Naive thymus-derived CD4-positive, alpha-beta T cell (primary cell): ENCODE results near the gene JMJD7. TPM values are rescaled to one million over a fixed set of nuclear protein-coding genes. Genes with fewer than 3 reads are reported as not detected.
A peak's percentile ranks its signal among the peaks of the same experiment; 100 is the strongest.

Experiments used
- ATAC-seq: fragments of 150-1000 bp; cut with Tn5 transposase; 2 replicates; pipeline ENCODE4 v1.10.0; 2021; ENCODE audit warnings: mild to moderate bottlenecking, moderate library complexity
- CTCF ChIA-PET: fragments of 350-600 bp; sonication (Branson Sonifier 250); formaldehyde crosslinking; loops from one replicate; lab custom pipeline; 2021; ENCODE audit warnings: antibody characterized with exemption; lab: Charles Lee
- POLR2A ChIA-PET: fragments of 350-600 bp; sonication (Branson Sonifier 250); formaldehyde crosslinking; loops from one replicate; lab custom pipeline; 2021; ENCODE audit warnings: antibody characterized with exemption, inconsistent platforms; lab: Charles Lee
- DNase-seq, 9 donors: peaks; one replicate each; pipeline versions ENCODE4 v3.0.0 to v3.0.0-alpha.2; 2020 to 2022; ENCODE audit warnings: mixed read lengths in 1 of 9
- H3K27ac ChIP-seq: one replicate; pipeline ENCODE4 v1.7.0; 2013; ENCODE audit warnings: mild to moderate bottlenecking, low read depth, low read length, moderate library complexity
- H3K27me3 ChIP-seq, 2 donors: one replicate each; pipeline ENCODE4 v1.7.0; 2013; ENCODE audit warnings: low read length in 2 of 2, mild to moderate bottlenecking in 2 of 2, moderate library complexity in 2 of 2; ENCODE audit not compliant: control insufficient read depth in 2 of 2, insufficient read depth in 2 of 2
- H3K36me3 ChIP-seq, 3 experiments: 1 replicate in 2 of 3; 2 replicates in 1 of 3; pipeline ENCODE4 v1.7.0; 2013; ENCODE audit warnings: low read length in 3 of 3, mild to moderate bottlenecking in 3 of 3, moderate library complexity in 1 of 3; ENCODE audit not compliant: insufficient read depth in 3 of 3, control insufficient read depth in 2 of 3
- H3K4me1 ChIP-seq, 2 donors: one replicate each; pipeline ENCODE4 v1.7.0; 2013; ENCODE audit warnings: low read length in 2 of 2, mild to moderate bottlenecking in 2 of 2, moderate library complexity in 1 of 2; ENCODE audit not compliant: control insufficient read depth in 2 of 2, insufficient read depth in 2 of 2
- H3K4me3 ChIP-seq: 2 replicates; pipeline ENCODE4 v1.7.0; 2013; ENCODE audit warnings: mild to moderate bottlenecking, low read length
- H3K9me3 ChIP-seq, 3 experiments: 1 replicate in 2 of 3; 2 replicates in 1 of 3; pipeline ENCODE4 v1.7.0; 2013; ENCODE audit warnings: low read length in 3 of 3; ENCODE audit not compliant: control insufficient read depth in 2 of 3
- H3K27ac Mint-ChIP-seq, 9 donors: one replicate each; pipeline ENCODE4 v1.8.0; 2020 to 2022; ENCODE audit warnings: mixed read lengths in 9 of 9, mild to moderate bottlenecking in 8 of 9, moderate library complexity in 5 of 9, inconsistent platforms in 2 of 9
- H3K27me3 Mint-ChIP-seq, 5 donors: one replicate each; pipeline ENCODE4 v1.8.0; 2021 to 2022; ENCODE audit warnings: mixed read lengths in 5 of 5, mild to moderate bottlenecking in 1 of 5
- H3K36me3 Mint-ChIP-seq, 5 donors: one replicate each; pipeline ENCODE4 v1.8.0; 2020 to 2022; ENCODE audit warnings: mixed read lengths in 5 of 5, mild to moderate bottlenecking in 3 of 5, inconsistent platforms in 1 of 5
- H3K4me1 Mint-ChIP-seq, 7 donors: one replicate each; pipeline ENCODE4 v1.8.0; 2020 to 2022; ENCODE audit warnings: mixed read lengths in 7 of 7, mild to moderate bottlenecking in 3 of 7, inconsistent platforms in 1 of 7
- H3K4me3 Mint-ChIP-seq, 10 donors: one replicate each; pipeline ENCODE4 v1.8.0; 2020 to 2022; ENCODE audit warnings: mild to moderate bottlenecking in 10 of 10, mixed read lengths in 10 of 10, moderate library complexity in 6 of 10, inconsistent platforms in 2 of 10
- H3K9me3 Mint-ChIP-seq, 11 donors: one replicate each; pipeline ENCODE4 v1.8.0; 2020 to 2022; ENCODE audit warnings: mixed read lengths in 11 of 11, mild to moderate bottlenecking in 4 of 11, inconsistent platforms in 1 of 11, moderate library complexity in 1 of 11
- intact Hi-C, 2 donors: fragments of 100-400 bp; cut with micrococcal nuclease; formaldehyde crosslinking; loops; one replicate each; pipeline ENCODE4 v1.15.1; 2023
- polyA plus RNA-seq, 2 donors: library from polyadenylated mRNA; unstranded; fragments of 300-500 nt; fragmentation: Illumina TruSeq; gene quantifications; one replicate each; pipeline ENCODE4 v1.2.3, GENCODE V29; 2021
- total RNA-seq, 6 experiments: library from RNA in 5 of 6; stranded (reverse) in 5 of 6; gene quantifications; 1 replicate in 5 of 6; 2 replicates in 1 of 6; pipeline ENCODE4 v1.2.3 and lab custom pipeline; 2021 to 2026

JMJD7 gene
- total and polyA plus RNA-seq, 7 experiments from 2014 or later = 22.4 to 83.7 (median 36.4) TPM

GRCh38 chr15:41797201-41797944, 30.5 kb upstream of the JMJD7 start:
- Mint-ChIP-seq H3K36me3 (peaks cover 0 to 21% (median 9%) of the 10 kb centered on the region in 5 donors), H3K9me3 (no peaks in the 10 kb centered on the region), H3K27me3 (no peaks in the 10 kb centered on the region), H3K4me3 (no peak overlapping the region), H3K4me1 (peaks cover 19 to 41% (median 29%) of the 10 kb centered on the region in 7 donors), H3K27ac (peak overlapping the region in 2 of 9 donors; percentile 34 to 42)
- no peaks in the 10 kb centered on the region for H3K9me3 ChIP-seq
- intact Hi-C loops = no loop called here
- CTCF ChIA-PET = interaction anchor here (0.5 to 0.7 kb wide), 2 partner anchors 12 to 18 kb away, joined by 3 to 6 read pairs; no protein-coding TSS in a partner anchor
- H3K4me3 ChIP-seq = no peak overlapping the region
- ATAC-seq (no peak), DNase-seq (no peak)
- POLR2A ChIA-PET = interaction anchor here (1.1 kb wide), 1 partner anchor 23 kb away, joined by 5 read pairs; the partner anchor contains the start of gene MAPKBP1
- H3K4me1 ChIP-seq = no peaks in the 10 kb centered on the region
- H3K27me3 ChIP-seq = no peaks in the 10 kb centered on the region
- H3K27ac ChIP-seq = no peak overlapping the region
- H3K36me3 ChIP-seq = peaks cover 0 to 23% (median 0%) of the 10 kb centered on the region in 3 experiments

DNA sequence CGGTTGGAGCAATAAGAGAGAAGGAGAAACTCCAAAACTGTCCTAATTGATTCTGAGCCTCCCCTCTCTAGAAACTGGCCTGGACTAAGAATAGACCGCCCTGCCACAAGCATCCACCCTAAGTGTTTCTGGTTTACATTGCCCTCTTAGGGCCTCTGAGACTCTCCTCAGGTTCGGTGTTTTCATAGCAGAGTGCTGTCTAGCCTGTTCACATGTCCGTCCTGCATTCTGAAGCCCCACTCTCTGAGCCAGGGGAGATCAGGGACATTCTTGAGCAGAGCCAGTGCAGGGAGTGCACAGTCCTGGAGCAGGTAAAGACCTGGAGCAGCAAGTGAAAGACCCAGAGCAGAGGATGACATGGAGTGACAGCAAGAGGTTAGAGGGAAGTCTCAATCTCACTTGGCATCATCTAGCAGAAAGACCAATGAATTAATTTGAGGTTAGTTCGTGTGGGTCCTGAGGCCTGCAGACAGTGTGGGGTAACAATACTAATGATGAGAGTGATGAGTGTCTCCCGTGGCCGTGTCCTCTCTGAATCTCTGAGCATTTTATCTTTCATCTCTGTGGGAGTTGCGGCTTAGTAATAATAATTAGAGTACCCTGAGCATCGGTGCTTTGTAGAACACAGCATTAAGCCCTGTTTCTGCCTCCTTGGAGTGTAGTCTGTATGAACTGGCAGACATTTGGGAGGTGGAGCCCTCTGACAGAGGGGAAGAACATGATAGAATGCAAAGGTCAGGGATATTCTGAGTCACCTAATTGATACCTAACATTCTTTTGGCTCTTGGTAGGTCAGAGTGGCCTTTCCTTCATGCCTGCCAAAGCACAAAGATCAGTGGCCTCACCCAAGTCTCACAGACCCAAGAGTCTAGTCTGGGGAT, 29.0 kb upstream of the JMJD7 start:
- Histone ChIP-seq H3K4me1 (no peaks in the 10 kb centered on the region), H3K36me3 (peaks cover 0 to 23% (median 0%) of the 10 kb centered on the region in 3 experiments), H3K27me3 (no peaks in the 10 kb centered on the region), H3K9me3 (no peaks in the 10 kb centered on the region), H3K4me3 (no peak overlapping the region), H3K27ac (no peak overlapping the region)
- H3K36me3 Mint-ChIP-seq = peaks cover 0 to 21% (median 9%) of the 10 kb centered on the region in 5 donors
- no peaks in the 10 kb centered on the region for H3K27me3 Mint-ChIP-seq
- DNase-seq = no peak
- H3K4me1 Mint-ChIP-seq = peaks cover 19 to 33% (median 27%) of the 10 kb centered on the region in 7 donors
- H3K9me3 Mint-ChIP-seq = no peaks in the 10 kb centered on the region
- intact Hi-C loops = no loop called here
- no peak for ATAC-seq
- ChIA-PET POLR2A (no interaction called here), CTCF (no interaction called here)
- peak overlapping the region in 1 of 9 donors; percentile 21 for H3K27ac Mint-ChIP-seq
- no peak overlapping the region for H3K4me3 Mint-ChIP-seq

DNA sequence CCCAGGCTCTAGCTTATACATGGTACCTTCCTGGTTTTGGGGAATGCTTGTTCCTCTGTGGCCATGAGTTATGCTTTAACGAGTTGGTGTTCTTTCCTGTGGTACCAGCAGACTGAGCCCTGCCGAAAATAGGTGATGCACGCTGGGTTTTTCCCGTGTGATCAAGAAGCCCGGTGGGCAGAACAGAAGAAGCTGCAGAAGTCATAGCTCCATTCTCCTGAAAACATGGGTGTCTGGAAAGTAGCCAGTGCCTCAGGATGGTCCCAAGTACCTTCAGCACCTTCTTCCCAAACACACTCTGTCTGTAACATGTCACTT, 28.4 kb upstream of the JMJD7 start:
- H3K36me3 ChIP-seq = peaks cover 0 to 23% (median 0%) of the 10 kb centered on the region in 3 experiments
- POLR2A ChIA-PET = no interaction called here
- Mint-ChIP-seq H3K9me3 (no peaks in the 10 kb centered on the region), H3K36me3 (peaks cover 0 to 21% (median 11%) of the 10 kb centered on the region in 5 donors), H3K27ac (peak overlapping the region in 1 of 9 donors; percentile 15), H3K27me3 (no peaks in the 10 kb centered on the region), H3K4me1 (peaks cover 19 to 30% (median 26%) of the 10 kb centered on the region in 7 donors), H3K4me3 (no peak overlapping the region)
- no peak for DNase-seq
- CTCF ChIA-PET = interaction anchor here (1.8 kb wide), 1 partner anchor 11 kb away, joined by 4 read pairs; no protein-coding TSS in a partner anchor
- H3K27ac ChIP-seq = no peak overlapping the region
- no peaks in the 10 kb centered on the region for H3K9me3 ChIP-seq
- H3K4me1 ChIP-seq = no peaks in the 10 kb centered on the region
- intact Hi-C loops = no loop called here
- no peaks in the 10 kb centered on the region for H3K27me3 ChIP-seq
- no peak overlapping the region for H3K4me3 ChIP-seq
- ATAC-seq = no peak

DNA sequence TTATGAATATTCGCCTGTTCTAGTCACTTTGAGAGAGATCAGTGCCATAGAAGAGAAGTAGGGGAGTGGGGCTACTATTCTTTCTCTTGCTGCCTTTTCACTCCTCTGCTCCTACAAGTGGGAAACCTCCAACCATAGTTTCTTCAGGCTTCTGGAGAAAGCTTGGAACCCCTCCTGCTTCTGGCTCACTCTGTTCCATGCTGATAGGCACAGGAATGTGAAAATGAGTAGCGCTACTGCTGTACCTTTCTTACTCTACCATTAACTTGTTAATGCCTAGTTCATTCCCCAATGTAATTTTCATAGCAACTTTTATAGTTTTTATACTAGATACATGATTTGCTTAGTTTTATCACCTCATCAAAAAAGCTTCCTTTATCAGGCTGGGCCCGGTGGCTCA, 26.7 kb upstream of the JMJD7 start:
- H3K9me3 ChIP-seq = no peaks in the 10 kb centered on the region
- Mint-ChIP-seq H3K4me1 (peaks cover 13 to 25% (median 20%) of the 10 kb centered on the region in 7 donors), H3K9me3 (no peaks in the 10 kb centered on the region), H3K27ac (no peak overlapping the region), H3K27me3 (no peaks in the 10 kb centered on the region), H3K36me3 (peaks cover 0 to 24% (median 11%) of the 10 kb centered on the region in 5 donors), H3K4me3 (no peak overlapping the region)
- H3K4me1 ChIP-seq = no peaks in the 10 kb centered on the region
- intact Hi-C loops = no loop called here
- POLR2A ChIA-PET = interaction anchor here (1.1 to 1.2 kb wide), 2 partner anchors 10 to 26 kb away, joined by 3 read pairs; no protein-coding TSS in a partner anchor
- H3K27me3 ChIP-seq = no peaks in the 10 kb centered on the region
- peaks cover 0 to 23% (median 0%) of the 10 kb centered on the region in 3 experiments for H3K36me3 ChIP-seq
- DNase-seq (no peak), ATAC-seq (no peak)
- CTCF ChIA-PET = interaction anchor here (0.5 to 1.8 kb wide), 2 partner anchors 10 to 182 kb away, joined by 3 to 4 read pairs; no protein-coding TSS in a partner anchor
- H3K4me3 ChIP-seq = no peak overlapping the region
- H3K27ac ChIP-seq = no peak overlapping the region

- Mint-ChIP-seq H3K27ac (peak overlapping the region in 1 of 9 donors; percentile 14), H3K36me3 (peaks cover 0 to 24% (median 11%) of the 10 kb centered on the region in 5 donors), H3K4me3 (no peak overlapping the region), H3K27me3 (no peaks in the 10 kb centered on the region), H3K4me1 (peaks cover 8 to 21% (median 14%) of the 10 kb centered on the region in 7 donors), H3K9me3 (no peaks in the 10 kb centered on the region)
- intact Hi-C loops = no loop called here
- ATAC-seq = no peak
- Histone ChIP-seq H3K27ac (no peak overlapping the region), H3K9me3 (no peaks in the 10 kb centered on the region), H3K4me1 (no peaks in the 10 kb centered on the region), H3K36me3 (peaks cover 0 to 23% (median 0%) of the 10 kb centered on the region in 3 experiments), H3K4me3 (no peak overlapping the region), H3K27me3 (no peaks in the 10 kb centered on the region)
- no peak for DNase-seq
- ChIA-PET POLR2A (interaction anchor here (1.1 to 1.8 kb wide), 4 partner anchors 10 to 32 kb away, joined by 3 to 6 read pairs (median 4); partner anchors contain the start of gene MAPKBP1), CTCF (interaction anchor here (0.5 to 2.2 kb wide), 3 partner anchors 25 to 181 kb away, joined by 3 to 5 read pairs (median 4); no protein-coding TSS in a partner anchor)
Measured at GRCh38 chr15:41801850-41802455, 25.9 kb upstream of the JMJD7 start.

- Mint-ChIP-seq H3K4me3 (no peak overlapping the region), H3K27me3 (no peaks in the 10 kb centered on the region), H3K9me3 (no peaks in the 10 kb centered on the region), H3K4me1 (peaks cover 8 to 15% (median 10%) of the 10 kb centered on the region in 7 donors), H3K27ac (peak overlapping the region in 8 of 9 donors; percentile 75 to 93 (median 86)), H3K36me3 (peaks cover 0 to 24% (median 11%) of the 10 kb centered on the region in 5 donors)
- ChIA-PET CTCF (interaction anchor here (2.2 kb wide), 1 partner anchor 27 kb away, joined by 5 read pairs; no protein-coding TSS in a partner anchor), POLR2A (no interaction called here)
- H3K36me3 ChIP-seq = peaks cover 0 to 17% (median 0%) of the 10 kb centered on the region in 3 experiments
- no peak overlapping the region for H3K4me3 ChIP-seq
- no peaks in the 10 kb centered on the region for H3K4me1 ChIP-seq
- H3K27me3 ChIP-seq = no peaks in the 10 kb centered on the region
- intact Hi-C loops = no loop called here
- ATAC-seq = peak; percentile 24
- H3K27ac ChIP-seq = no peak overlapping the region
- no peak for DNase-seq
- no peaks in the 10 kb centered on the region for H3K9me3 ChIP-seq
Measured at GRCh38 chr15:41804361-41804760, 23.5 kb upstream of the JMJD7 start.
